IPS DF 6.9 (cell line): Measurements from ENCODE around the gene KCNT1.

Source experiments
- DNase-seq: peaks from one replicate; pipeline ENCODE4 v3.0.0-alpha.2; 2013; ENCODE audit warnings: low read depth, low spot score
- H3K27ac ChIP-seq: one replicate; pipeline ENCODE4 v1.5.1; 2013; ENCODE audit warnings: low read length, control low read depth
- H3K27me3 ChIP-seq: 2 replicates; pipeline ENCODE4 v1.6.1; 2013; ENCODE audit warnings: mild to moderate bottlenecking, low read length; ENCODE audit not compliant: control insufficient read depth, insufficient read depth
- H3K36me3 ChIP-seq: 2 replicates; pipeline ENCODE4 v1.6.1; 2013; ENCODE audit warnings: low read length; ENCODE audit not compliant: control insufficient read depth, insufficient read depth
- H3K4me1 ChIP-seq: 2 replicates; pipeline ENCODE4 v1.6.1; 2013; ENCODE audit warnings: low read length; ENCODE audit not compliant: control insufficient read depth, insufficient read depth
- H3K4me3 ChIP-seq: 2 replicates; pipeline ENCODE4 v1.5.1; 2013; ENCODE audit warnings: mild to moderate bottlenecking, low read length
- H3K9me3 ChIP-seq: 2 replicates; pipeline ENCODE4 v1.6.1; 2013; ENCODE audit warnings: low read length, inconsistent platforms; ENCODE audit not compliant: control insufficient read depth, insufficient read depth
- WGBS: extraction: QIAGEN DNeasy Blood & Tissue Kit; methylation state at CpG from one replicate; pipeline ENCODE4 v1.1.7; 2013; ENCODE audit warnings: mixed read lengths, missing lambda C conversion rate; ENCODE audit not compliant: insufficient read length, insufficient coverage; 5-methylcytosine and 5-hydroxymethylcytosine counted together

KCNT1 gene

GRCh38 chr9:135736979-135737839 lies 35.2 kb downstream of the KCNT1 start:
- 0 out of 2 replicates have a peak, but pooled peaks cover 1% of the 10 kb centered on the region for H3K27me3 ChIP-seq
- H3K36me3 ChIP-seq, result peaks cover 2% of the 10 kb centered on the region; the same call in 1 of the 2 replicates
- no peak overlapping the region for H3K4me3 ChIP-seq
- no peaks in the 10 kb centered on the region for H3K9me3 ChIP-seq
- peaks cover 6% of the 10 kb centered on the region; the same call in 1 of the 2 replicates for H3K4me1 ChIP-seq
- no peak for DNase-seq
- no peak overlapping the region for H3K27ac ChIP-seq
- WGBS, result no CpG with 5 or more reads among the region's 23 CpGs

DNA sequence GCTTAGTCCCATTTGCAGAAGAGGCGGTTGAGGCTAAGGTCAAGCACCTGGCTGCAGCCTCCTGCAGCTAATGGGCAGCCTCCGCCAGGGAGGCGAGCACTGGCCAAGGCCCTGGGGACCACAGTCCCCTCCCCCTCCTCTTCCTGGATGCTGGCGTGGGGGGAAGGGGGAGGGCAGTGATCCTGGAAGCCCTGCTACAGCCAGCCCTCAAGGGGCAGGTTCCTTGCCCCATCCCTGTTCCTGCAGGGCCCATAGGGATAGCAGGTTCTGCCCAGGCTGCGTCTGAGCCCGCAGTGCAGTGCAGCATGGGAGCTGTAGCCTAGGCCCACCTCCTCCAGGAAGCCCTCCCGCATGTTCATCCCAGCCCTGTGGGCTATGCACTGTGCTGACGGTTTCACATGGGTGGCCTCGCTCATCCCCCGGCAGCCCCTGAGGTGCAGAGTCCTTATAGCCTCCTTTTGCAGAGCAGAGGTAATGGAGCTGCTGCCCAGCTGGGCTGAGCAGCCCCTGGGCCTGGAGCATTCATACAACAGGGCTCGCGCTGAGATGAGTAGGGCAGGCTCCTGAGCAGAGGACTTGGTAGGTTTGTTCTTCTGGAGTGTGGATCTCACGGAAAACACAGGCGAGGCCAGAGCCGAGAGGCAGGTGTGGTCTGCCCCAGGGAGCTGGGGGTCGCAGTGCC lies 36.0 kb downstream of the KCNT1 start:
- H3K4me1 ChIP-seq, result peaks cover 6% of the 10 kb centered on the region; the same call in 1 of the 2 replicates
- no peak for DNase-seq
- no CpG with 5 or more reads among the region's 16 CpGs for WGBS
- H3K27me3 ChIP-seq, result 0 out of 2 replicates have a peak, but pooled peaks cover 1% of the 10 kb centered on the region
- no peaks in the 10 kb centered on the region for H3K9me3 ChIP-seq
- no peak overlapping the region for H3K4me3 ChIP-seq
- peaks cover 2% of the 10 kb centered on the region; the same call in 1 of the 2 replicates for H3K36me3 ChIP-seq
- no peak overlapping the region for H3K27ac ChIP-seq

DNA sequence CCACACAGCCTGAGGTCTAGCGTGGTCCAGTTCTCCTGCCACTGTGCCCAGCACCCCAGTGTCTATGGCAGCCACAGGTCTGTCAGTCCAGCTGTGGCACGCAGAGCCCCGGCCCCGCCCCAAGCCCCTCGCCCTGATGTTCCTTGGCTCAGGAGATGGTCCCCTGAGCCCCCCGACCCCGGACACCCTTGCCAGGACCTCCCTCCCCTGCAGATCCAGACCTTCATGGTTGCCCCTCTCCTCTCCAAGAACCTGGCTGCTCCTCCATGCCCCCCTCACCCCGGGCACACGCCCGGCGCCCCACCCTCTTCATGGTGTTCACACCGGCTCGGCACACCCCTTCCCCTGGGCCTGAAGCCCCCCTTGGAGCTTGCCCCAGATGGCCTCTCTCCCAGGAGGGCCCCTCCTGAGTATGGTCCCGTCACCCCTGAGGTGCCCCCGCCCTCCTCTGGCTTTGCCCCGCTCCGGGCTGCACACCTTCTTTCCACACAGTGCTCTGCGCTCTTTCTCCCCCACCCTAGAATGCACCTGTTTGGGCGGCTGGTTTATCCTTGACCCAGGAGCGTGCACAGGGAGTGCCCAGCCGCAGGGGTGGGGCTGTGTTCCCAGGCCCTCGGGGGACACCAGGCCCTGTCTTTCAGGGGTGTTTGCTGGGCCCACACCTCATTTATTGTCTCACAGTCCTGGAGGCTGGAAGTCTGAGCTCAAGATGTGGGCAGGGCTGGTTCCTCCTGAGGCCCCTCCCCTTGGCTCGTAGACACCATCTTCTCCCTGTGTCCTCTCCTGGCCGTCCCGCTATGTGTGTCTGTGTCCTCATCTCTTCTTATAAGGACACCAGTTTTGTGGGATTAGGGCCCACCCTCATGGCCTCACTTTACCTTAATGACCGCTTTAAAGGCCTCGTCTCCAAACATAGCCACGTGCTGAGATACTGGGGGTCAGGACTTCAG lies 37.6 kb downstream of the KCNT1 start:
- WGBS, result no CpG with 5 or more reads among the region's 28 CpGs
- Histone ChIP-seq H3K27me3 (0 out of 2 replicates have a peak, but pooled peaks cover 1% of the 10 kb centered on the region), H3K4me1 (peaks cover 6% of the 10 kb centered on the region; the same call in 1 of the 2 replicates), H3K9me3 (no peaks in the 10 kb centered on the region), H3K27ac (no peak overlapping the region), H3K4me3 (no peak overlapping the region), H3K36me3 (peaks cover 2% of the 10 kb centered on the region; the same call in 1 of the 2 replicates)
- no peak for DNase-seq

DNA sequence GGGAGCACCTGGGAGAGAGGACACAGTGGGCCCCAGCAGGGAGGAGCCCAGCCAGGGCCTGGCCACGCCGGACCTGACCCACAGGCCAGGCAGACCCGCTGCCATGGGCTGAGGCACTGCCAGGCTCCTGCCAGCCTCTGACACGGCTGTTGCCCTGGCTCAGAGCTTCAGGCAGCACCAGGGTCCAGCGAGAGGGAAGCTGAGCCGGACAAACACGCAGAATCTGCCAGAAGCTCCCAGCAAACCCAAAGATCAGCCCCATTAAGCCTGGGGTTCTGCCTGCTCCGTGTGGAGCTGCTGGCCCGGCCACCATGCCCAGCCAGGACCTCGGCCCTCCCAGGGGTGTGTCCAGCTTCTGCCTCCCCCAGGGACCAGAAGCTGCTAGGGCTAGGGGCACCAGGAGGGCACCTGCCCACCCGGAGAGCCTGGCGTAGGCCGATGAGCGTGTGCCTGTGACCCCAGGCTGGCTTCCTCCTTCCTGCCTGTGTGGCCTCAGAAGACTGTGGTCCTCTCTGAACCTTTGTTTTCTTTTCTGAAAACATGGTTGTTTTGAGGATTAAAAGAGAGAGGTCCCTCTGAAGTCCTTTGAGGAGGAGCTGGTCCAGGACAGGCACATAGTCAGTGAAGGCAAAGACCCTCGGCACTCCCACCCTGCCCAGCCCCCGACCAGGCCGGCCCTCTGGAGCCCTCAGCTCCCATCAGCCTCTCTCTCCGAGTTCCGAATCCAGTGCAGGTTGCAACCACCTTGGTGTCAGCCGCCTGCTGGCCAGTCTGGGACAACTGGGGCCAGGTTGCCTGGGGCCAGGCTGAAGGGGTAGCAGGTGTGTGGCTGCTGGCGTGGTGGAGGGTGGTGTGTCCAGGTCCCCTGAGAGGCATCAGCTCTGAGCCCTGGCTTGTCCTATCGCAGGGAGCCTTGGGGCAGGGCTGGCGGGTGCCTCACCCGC lies 39.6 kb downstream of the KCNT1 start:
- DNase-seq, result no peak
- no CpG with 5 or more reads among the region's 24 CpGs for WGBS
- Histone ChIP-seq H3K4me1 (no peaks in the 10 kb centered on the region), H3K9me3 (no peaks in the 10 kb centered on the region), H3K27me3 (0 out of 2 replicates have a peak, but pooled peaks cover 1% of the 10 kb centered on the region), H3K27ac (no peak overlapping the region), H3K36me3 (peaks cover 2% of the 10 kb centered on the region; the same call in 1 of the 2 replicates), H3K4me3 (no peak overlapping the region)

GRCh38 chr9:135743021-135743420 lies 41.0 kb downstream of the KCNT1 start:
- Histone ChIP-seq H3K27me3 (no peaks in the 10 kb centered on the region), H3K4me3 (no peak overlapping the region), H3K36me3 (no peaks in the 10 kb centered on the region; the same call in 1 of the 2 replicates), H3K4me1 (no peaks in the 10 kb centered on the region), H3K27ac (no peak overlapping the region), H3K9me3 (no peaks in the 10 kb centered on the region)
- DNase-seq, result no peak
- no CpG with 5 or more reads among the region's 14 CpGs for WGBS

- no peak for DNase-seq
- Histone ChIP-seq H3K4me1 (no peaks in the 10 kb centered on the region), H3K9me3 (no peaks in the 10 kb centered on the region), H3K4me3 (no peak overlapping the region), H3K27me3 (no peaks in the 10 kb centered on the region), H3K27ac (no peak overlapping the region), H3K36me3 (no peaks in the 10 kb centered on the region; the same call in 1 of the 2 replicates)
- no CpG with 5 or more reads among the region's 25 CpGs for WGBS
Measured at GRCh38 chr9:135743546-135744332, 41.8 kb downstream of the KCNT1 start.

DNA sequence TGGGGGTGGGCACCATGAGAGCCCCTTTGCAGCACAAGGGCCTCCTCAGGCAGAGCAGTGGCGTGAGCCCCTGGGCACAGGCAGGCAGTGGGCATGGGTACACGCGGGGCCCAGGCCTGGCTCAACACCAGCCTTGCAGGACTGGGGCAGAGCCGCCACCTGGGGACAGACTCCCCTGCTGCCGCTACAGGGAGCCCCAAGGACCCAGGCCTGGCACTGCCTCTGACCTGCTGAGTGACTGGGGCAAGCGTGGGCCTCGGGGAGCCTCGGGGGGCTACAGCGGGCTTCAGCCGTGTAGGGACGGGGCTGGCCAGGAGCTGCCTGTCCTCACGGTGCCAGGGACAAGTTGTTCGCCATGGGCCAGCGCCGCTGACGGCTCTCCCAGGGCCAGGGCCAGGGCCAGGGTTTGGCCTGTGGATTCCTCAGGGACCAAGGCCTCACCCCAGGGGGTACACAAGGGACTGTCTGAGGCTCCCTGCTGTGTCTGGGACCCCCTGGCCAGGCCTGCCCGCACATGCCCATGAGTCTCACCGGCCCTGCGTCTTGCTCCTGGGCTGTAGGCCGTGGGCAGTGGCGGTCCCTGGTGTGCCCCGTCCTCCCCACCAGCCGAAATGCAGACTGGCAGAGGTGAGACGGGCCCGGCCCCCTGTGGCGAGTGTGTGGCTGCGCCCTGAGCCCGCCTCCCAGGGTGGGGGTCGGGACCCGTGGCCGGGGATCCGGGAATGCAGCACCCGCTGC lies 42.5 kb downstream of the KCNT1 start:
- H3K4me3 ChIP-seq, result no peak overlapping the region
- no peaks in the 10 kb centered on the region for H3K9me3 ChIP-seq
- H3K4me1 ChIP-seq, result no peaks in the 10 kb centered on the region
- no peak for DNase-seq
- H3K36me3 ChIP-seq, result no peaks in the 10 kb centered on the region; the same call in 1 of the 2 replicates
- no peak overlapping the region for H3K27ac ChIP-seq
- WGBS, result no CpG with 5 or more reads among the region's 33 CpGs
- no peaks in the 10 kb centered on the region for H3K27me3 ChIP-seq

- DNase-seq, result no peak
- no peaks in the 10 kb centered on the region for H3K9me3 ChIP-seq
- no peaks in the 10 kb centered on the region; the same call in 1 of the 2 replicates for H3K36me3 ChIP-seq
- H3K27me3 ChIP-seq, result no peaks in the 10 kb centered on the region
- WGBS, result no CpG with 5 or more reads among the region's 21 CpGs
- no peak overlapping the region for H3K27ac ChIP-seq
- H3K4me1 ChIP-seq, result no peaks in the 10 kb centered on the region
- no peak overlapping the region for H3K4me3 ChIP-seq
Measured at GRCh38 chr9:135745189-135745588, 43.2 kb downstream of the KCNT1 start.
